Bronchial epithelial cell (primary cell): Measurements from ENCODE around the gene AMPH. TPM values are rescaled to one million over a fixed set of nuclear protein-coding genes. Genes with fewer than 3 reads are reported as not detected.
A peak's percentile ranks its signal among the peaks of the same experiment; 100 is the strongest.
"Not testable (repeated sequence)": the region's sequence is repeated elsewhere in the genome, so short reads cannot be mapped to it uniquely, and the experiment has no call there.

Experiments
- DNase-seq: peaks from one replicate; pipeline ENCODE4 v3.0.0-alpha.2; 2010; ENCODE audit warnings: low read depth
- FAIRE-seq: peaks from 2 replicates; lab custom pipeline; 2011; peaks lifted over from hg19 to GRCh38; lab: Jason Lieb, UNC
- H3K27me3 ChIP-seq: 2 replicates; pipeline ENCODE4 v1.5.1; 2011; ENCODE audit warnings: low read length; ENCODE audit not compliant: control insufficient read depth, insufficient read depth
- H3K36me3 ChIP-seq: 2 replicates; pipeline ENCODE4 v1.5.1; 2011; ENCODE audit warnings: low read length; ENCODE audit not compliant: control insufficient read depth, insufficient read depth
- H3K4me3 ChIP-seq: 2 replicates; pipeline ENCODE4 v1.5.1; 2011; ENCODE audit warnings: mild to moderate bottlenecking, low read depth, low read length, control low read depth
- total RNA-seq: library from RNA; depleted of rRNA; stranded (reverse); fragments of >200 nt; gene quantifications from 2 replicates; pipeline ENCODE4 v1.2.1, GENCODE V29; 2014
- TF ChIP-seq, protein P1 (sequence below): IDR thresholded peaks from 2 replicates; pipeline ENCODE4 v1.5.1; 2011; ENCODE audit warnings: mild to moderate bottlenecking, moderate library complexity, low read length, control low read depth, inconsistent platforms; ENCODE audit not compliant: insufficient read depth, severe bottlenecking

The AMPH gene
- total RNA-seq, 1 donor from 2014 or later: not detected

DNA sequence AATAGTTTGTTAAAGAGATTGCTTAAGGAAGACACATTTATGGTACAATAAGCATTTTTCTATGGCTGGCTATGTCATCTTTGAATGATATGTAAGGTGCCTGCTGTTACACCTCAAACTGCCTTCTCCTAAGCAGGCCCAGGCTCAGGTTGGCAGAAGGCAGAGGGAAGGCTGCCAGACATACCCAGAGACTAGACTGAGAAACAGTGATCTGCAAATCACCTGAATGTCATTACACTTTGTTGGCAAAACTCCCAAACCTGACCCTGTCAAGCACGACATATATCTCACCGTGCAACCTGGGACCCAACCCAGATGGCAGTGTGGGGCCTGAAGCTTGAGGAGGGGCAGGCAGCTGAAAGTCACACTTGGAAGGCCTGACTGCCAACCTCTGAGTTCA is 221.1 kb downstream of the AMPH start:
- FAIRE-seq: no peak
- no peak for DNase-seq
- TF ChIP-seq, protein P1, sequence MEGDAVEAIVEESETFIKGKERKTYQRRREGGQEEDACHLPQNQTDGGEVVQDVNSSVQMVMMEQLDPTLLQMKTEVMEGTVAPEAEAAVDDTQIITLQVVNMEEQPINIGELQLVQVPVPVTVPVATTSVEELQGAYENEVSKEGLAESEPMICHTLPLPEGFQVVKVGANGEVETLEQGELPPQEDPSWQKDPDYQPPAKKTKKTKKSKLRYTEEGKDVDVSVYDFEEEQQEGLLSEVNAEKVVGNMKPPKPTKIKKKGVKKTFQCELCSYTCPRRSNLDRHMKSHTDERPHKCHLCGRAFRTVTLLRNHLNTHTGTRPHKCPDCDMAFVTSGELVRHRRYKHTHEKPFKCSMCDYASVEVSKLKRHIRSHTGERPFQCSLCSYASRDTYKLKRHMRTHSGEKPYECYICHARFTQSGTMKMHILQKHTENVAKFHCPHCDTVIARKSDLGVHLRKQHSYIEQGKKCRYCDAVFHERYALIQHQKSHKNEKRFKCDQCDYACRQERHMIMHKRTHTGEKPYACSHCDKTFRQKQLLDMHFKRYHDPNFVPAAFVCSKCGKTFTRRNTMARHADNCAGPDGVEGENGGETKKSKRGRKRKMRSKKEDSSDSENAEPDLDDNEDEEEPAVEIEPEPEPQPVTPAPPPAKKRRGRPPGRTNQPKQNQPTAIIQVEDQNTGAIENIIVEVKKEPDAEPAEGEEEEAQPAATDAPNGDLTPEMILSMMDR: no peak
- H3K27me3 ChIP-seq: no peaks in the 10 kb centered on the region
- no peak overlapping the region for H3K4me3 ChIP-seq
- H3K36me3 ChIP-seq: no peaks in the 10 kb centered on the region

DNA sequence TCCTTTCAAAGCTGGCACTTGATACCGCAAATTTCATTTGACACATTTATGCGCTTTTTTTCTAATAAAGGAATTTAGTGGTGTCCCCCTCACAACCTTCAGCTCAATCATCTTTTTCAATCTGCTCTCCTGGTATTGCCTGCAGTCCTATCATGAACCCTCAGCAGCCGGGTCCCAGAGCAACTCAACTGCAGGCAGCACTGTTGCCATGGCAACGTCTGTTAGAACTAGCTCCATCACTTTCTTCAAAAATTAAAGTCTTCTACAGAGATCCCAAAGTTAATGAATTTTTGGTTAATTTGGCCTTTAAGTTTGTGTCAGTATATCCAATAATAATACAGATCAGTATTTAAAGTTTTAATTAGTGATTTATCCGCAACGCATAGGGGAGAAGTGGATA is 221.6 kb downstream of the AMPH start:
- no peak overlapping the region for H3K4me3 ChIP-seq
- no peaks in the 10 kb centered on the region for H3K27me3 ChIP-seq
- FAIRE-seq (no peak), DNase-seq (no peak)
- TF ChIP-seq, protein P1: no peak
- H3K36me3 ChIP-seq: no peaks in the 10 kb centered on the region

DNA sequence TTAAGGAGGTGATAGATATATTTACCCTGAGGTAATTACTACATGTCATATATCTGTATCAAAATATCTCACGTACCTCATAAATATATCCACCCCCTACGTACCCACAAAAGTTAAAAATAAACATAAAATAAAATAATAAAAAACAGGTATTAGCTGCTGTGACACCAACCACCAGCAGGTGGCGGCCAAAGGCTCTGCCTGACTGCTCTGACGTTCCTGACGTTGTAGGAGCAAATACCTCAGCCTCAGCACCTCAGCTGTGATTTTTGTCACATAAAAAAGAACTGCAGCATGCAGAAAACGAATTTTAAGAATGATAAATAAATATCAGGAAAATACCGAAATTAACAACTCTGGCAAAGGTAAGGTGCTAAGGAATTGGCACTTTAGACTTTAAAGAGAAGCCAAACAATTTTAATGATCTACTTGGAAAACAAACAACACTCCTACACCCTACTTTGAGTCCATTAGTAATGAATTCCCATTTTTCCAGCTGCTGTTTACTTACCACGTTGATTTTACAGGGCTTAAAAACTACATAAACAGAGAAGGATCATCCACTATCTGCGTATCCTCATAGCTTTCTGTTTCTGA is 232.3 kb downstream of the AMPH start:
- DNase-seq (peak; percentile 24), FAIRE-seq (no peak)
- no peaks in the 10 kb centered on the region for H3K27me3 ChIP-seq
- no peaks in the 10 kb centered on the region for H3K36me3 ChIP-seq
- no peak overlapping the region for H3K4me3 ChIP-seq
- TF ChIP-seq, protein P1: peak; percentile 71

DNA sequence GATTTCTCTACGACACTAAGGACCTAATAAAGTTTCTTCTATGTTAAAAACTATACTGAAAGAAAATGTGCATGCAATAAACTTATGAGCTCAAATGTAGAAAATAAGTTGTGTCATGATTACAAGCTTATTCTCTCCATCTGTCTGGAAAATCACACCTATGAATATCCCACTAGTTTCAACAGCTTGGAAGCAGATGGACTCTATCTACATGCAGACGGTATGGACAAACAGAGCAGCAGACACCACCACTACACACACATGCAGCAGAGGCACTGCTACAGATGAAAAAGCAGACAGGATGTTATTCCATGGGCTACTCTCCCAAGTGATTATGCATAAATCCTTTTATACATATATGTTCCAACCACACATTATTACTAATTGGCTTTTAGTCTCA is 234.3 kb downstream of the AMPH start:
- TF ChIP-seq, protein P1: no peak
- DNase-seq (no peak), FAIRE-seq (no peak)
- Histone ChIP-seq H3K4me3 (no peak overlapping the region), H3K36me3 (no peaks in the 10 kb centered on the region), H3K27me3 (no peaks in the 10 kb centered on the region)

DNA sequence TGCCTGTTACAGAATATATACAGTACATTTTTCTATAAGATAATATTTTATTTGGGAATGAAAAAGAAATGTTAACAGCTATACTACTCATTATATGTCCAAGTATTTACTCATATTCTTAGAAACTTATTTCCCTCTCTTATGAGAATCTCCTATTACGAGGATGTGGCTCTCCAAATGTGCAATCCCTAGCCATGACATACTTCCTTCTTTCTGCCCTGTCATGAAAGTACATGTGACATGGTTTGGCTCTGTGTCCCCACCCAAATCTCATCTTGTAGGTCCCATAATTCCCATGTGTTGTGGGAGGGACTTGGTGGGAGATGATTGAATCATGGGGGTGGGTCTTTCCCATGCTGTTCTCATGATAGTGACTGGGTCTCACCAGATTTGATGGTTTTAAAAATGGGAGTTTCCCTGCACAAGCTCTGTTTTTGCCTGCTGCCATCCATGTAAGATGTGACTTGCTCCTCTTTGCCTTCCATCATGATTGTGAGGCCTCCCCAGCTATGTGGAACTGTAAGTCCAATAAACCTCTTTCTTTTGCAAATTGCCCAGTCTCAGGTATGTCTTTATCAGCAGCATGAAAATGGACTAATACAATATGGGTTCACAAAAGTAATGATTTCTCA is 235.1 kb downstream of the AMPH start:
- not testable (repeated sequence) for H3K36me3 ChIP-seq, H3K27me3 ChIP-seq, FAIRE-seq, H3K4me3 ChIP-seq, DNase-seq

DNA sequence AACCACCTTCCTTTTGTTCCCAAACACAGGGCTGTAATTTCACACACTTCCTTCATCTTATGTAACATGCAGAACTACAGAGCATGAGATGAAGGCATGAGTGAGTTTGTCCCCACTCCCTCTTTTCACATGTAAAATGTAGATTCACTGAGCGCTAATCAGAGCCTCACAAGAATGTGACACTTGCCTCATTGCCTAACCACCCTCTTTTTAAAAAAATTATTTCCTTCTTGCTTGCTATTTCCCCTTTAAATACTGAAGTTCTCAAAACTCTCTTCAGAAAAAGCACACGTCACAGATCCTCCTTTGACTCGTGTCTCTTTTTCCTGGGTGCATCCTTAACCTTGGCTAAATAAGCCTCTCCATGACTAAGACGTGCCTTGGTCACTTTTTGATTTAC is 236.5 kb downstream of the AMPH start:
- TF ChIP-seq, protein P1: no peak
- no peak for FAIRE-seq
- H3K27me3 ChIP-seq: no peaks in the 10 kb centered on the region
- H3K36me3 ChIP-seq: no peaks in the 10 kb centered on the region
- DNase-seq: no peak
- H3K4me3 ChIP-seq: no peak overlapping the region
